Rectal smooth muscle tissue (tissue), 1 donor: Measurements from ENCODE around the gene UBA52.

Experiments used
- H3K27ac ChIP-seq: one replicate; pipeline ENCODE4 v1.7.0; 2013; ENCODE audit warnings: low read depth, low read length, inconsistent platforms
- H3K27me3 ChIP-seq: one replicate; pipeline ENCODE4 v1.7.0; 2013; ENCODE audit warnings: low read length; ENCODE audit not compliant: control insufficient read depth, insufficient read depth
- H3K36me3 ChIP-seq: one replicate; pipeline ENCODE4 v1.7.0; 2013; ENCODE audit warnings: low read length; ENCODE audit not compliant: control insufficient read depth, insufficient read depth
- H3K4me1 ChIP-seq: one replicate; pipeline ENCODE4 v1.7.0; 2013; ENCODE audit warnings: low read length; ENCODE audit not compliant: control insufficient read depth, insufficient read depth
- H3K4me3 ChIP-seq: one replicate; pipeline ENCODE4 v1.7.0; 2013; ENCODE audit warnings: low read length
- H3K9ac ChIP-seq: one replicate; pipeline ENCODE4 v1.7.0; 2013; ENCODE audit warnings: low read length

Gene UBA52

GRCh38 chr19:18562086-18562485, 9.6 kb upstream of the UBA52 start:
- Histone ChIP-seq H3K4me1 (peaks cover 4% of the 10 kb centered on the region), H3K9ac (no peak overlapping the region), H3K36me3 (peaks cover 12% of the 10 kb centered on the region), H3K4me3 (no peak overlapping the region), H3K27ac (no peak overlapping the region), H3K27me3 (no peaks in the 10 kb centered on the region)

DNA sequence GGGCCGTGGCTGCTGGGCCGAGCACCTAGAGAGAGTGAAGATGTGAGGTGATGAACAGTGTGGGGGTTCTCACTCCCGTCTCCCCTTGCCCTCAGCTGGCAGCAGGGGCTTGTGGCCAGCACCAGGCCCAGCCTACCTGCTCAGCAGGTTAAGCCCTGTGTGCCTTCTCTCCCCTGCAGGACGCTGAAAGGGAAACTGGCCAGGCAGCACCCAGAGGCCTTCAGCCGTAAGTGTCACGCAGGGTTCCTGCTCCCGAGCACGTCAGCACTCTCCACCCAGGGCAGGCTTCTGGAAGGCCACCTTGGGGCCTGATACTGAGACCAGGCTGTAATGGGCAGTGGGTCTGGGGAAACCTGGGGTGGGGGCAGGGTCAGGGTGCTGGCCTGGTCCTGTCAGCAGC, 4.7 kb upstream of the UBA52 start:
- Histone ChIP-seq H3K4me1 (no peaks in the 10 kb centered on the region), H3K4me3 (no peak overlapping the region), H3K27me3 (no peaks in the 10 kb centered on the region), H3K27ac (no peak overlapping the region), H3K9ac (no peak overlapping the region), H3K36me3 (peaks cover 24% of the 10 kb centered on the region)

- Histone ChIP-seq H3K27ac (no peak overlapping the region), H3K4me1 (peaks cover 10% of the 10 kb centered on the region), H3K4me3 (no peak overlapping the region), H3K36me3 (peaks cover 24% of the 10 kb centered on the region), H3K27me3 (no peaks in the 10 kb centered on the region), H3K9ac (no peak overlapping the region)
Measured at GRCh38 chr19:18568367-18568766, 3.3 kb upstream of the UBA52 start.

DNA sequence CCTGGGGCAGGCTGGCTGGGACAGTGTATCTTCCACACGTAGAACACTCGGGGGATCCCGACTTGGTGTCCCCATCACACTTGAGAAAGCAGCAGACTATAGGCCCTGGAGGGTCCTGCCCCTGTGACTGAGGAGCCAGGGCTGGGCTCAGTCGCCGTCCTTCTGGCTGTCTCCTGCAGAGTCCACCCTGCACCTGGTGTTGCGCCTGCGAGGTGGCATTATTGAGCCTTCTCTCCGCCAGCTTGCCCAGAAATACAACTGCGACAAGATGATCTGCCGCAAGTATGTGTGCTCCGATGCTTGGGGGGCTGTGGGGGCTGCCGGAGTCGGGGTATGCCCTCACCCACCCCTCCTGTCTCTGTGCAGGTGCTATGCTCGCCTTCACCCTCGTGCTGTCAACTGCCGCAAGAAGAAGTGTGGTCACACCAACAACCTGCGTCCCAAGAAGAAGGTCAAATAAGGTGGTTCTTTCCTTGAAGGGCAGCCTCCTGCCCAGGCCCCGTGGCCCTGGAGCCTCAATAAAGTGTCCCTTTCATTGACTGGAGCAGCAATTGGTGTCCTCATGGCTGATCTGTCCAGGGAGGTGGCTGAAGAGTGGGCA, 3.1 kb downstream of the UBA52 start:
- Histone ChIP-seq H3K36me3 (peaks cover 18% of the 10 kb centered on the region), H3K9ac (no peak overlapping the region), H3K27ac (no peak overlapping the region), H3K4me1 (peaks cover 10% of the 10 kb centered on the region), H3K27me3 (no peaks in the 10 kb centered on the region), H3K4me3 (no peak overlapping the region)

DNA sequence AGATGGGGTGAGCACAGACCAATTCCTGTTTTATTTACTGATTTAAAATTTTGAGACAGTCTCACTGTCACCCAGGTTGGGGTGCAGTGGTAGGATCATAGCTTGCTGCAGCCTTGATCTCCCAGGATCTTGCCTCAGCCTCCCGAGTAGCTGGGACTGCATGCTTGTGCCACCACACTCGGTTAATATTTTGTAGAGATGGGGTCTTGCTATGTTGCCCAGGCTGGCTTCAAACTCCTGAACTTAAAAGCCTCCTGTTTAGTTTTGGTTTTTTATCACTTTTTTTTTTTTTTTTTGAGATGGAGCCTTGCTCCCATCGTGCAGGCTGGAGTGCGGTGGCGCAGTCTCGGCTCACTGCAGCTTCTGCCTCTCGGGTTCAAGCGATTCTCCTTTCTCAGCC, 4.7 kb downstream of the UBA52 start:
- peaks cover 18% of the 10 kb centered on the region for H3K36me3 ChIP-seq
- no peaks in the 10 kb centered on the region for H3K27me3 ChIP-seq

DNA sequence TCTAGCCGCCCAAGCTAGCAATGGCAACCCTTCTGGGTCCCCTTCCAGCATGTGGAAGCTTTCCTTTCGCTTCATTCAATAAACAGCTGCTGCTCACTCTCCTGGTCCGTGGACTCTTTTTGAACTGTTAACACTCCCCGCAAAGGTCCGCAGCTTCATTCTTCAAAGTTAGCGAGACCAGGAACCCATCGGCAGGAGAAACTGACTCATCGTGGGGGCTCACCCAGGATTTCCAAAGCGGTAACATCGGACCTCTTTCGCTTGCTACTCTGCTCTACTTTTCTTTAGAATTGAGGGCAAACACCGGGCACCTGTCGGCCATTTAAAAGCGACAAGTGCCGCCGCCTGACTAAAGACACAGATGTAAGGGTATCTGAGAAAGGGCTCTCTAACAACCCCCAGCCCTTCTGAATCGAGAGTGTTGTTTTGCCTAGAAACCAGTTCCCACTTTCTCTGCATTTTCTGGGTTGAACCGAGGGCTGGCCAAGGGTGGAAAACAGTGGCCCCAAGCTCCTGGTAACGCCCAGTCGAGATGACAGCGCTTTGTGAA, 5.8 kb downstream of the UBA52 start:
- Histone ChIP-seq H3K4me1 (peaks cover 8% of the 10 kb centered on the region), H3K4me3 (no peak overlapping the region), H3K9ac (no peak overlapping the region), H3K36me3 (peaks cover 18% of the 10 kb centered on the region), H3K27ac (no peak overlapping the region), H3K27me3 (no peaks in the 10 kb centered on the region)

More for the DNA sequence above, 4.7 kb downstream of the UBA52 start:
- H3K4me3 ChIP-seq, result no peak overlapping the region
- no peak overlapping the region for H3K27ac ChIP-seq
- H3K4me1 ChIP-seq, result peaks cover 10% of the 10 kb centered on the region
- no peak overlapping the region for H3K9ac ChIP-seq

- Histone ChIP-seq H3K4me3 (no peak overlapping the region), H3K9ac (no peak overlapping the region), H3K27me3 (no peaks in the 10 kb centered on the region), H3K4me1 (no peaks in the 10 kb centered on the region), H3K27ac (no peak overlapping the region), H3K36me3 (peaks cover 9% of the 10 kb centered on the region)
Measured at GRCh38 chr19:18580311-18580710, 8.7 kb downstream of the UBA52 start.

GRCh38 chr19:18586306-18586705, 14.6 kb downstream of the UBA52 start:
- no peak overlapping the region for H3K27ac ChIP-seq
- H3K27me3 ChIP-seq, result no peaks in the 10 kb centered on the region
- peaks cover 8% of the 10 kb centered on the region for H3K4me1 ChIP-seq
- H3K36me3 ChIP-seq, result peaks cover 3% of the 10 kb centered on the region
- H3K9ac ChIP-seq, result no peak overlapping the region
- no peak overlapping the region for H3K4me3 ChIP-seq

- H3K36me3 ChIP-seq, result peaks cover 3% of the 10 kb centered on the region
- H3K9ac ChIP-seq, result no peak overlapping the region
- no peaks in the 10 kb centered on the region for H3K27me3 ChIP-seq
- peak overlapping the region; percentile 85 for H3K4me3 ChIP-seq
- H3K4me1 ChIP-seq, result peaks cover 8% of the 10 kb centered on the region
- H3K27ac ChIP-seq, result no peak overlapping the region
Measured at GRCh38 chr19:18587561-18587960, 15.9 kb downstream of the UBA52 start.

DNA sequence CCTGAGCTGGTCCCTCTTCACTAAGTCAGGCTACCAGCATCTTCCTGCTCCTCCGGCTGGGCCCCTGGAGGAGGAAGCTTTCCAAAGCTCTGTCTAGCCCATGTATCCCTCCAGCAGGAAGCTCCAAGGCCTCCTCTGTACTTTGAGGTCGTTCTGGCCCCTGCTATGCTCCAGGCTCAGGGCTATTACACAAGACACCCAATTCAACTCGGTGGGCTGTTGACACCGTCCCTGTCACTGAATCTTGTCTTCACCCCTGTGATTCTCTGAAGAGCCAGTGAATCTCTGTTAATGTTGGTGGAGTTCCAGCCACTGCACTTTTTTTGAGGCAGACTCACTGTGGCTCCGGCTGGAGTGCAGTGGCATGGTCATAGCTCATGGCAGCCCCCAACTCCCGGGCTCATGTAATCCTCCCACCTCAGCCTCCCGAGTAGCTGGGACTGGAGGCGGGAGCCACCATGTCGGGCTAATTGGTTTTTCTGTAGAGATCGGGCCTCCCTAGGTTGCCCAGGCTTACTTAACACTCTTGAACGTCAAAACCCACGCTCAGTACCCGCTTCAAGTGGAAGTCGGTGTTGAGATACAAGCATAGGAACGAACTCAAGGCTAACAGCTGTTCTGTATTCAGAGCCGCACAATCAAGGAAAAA, 16.4 kb downstream of the UBA52 start:
- Histone ChIP-seq H3K36me3 (peaks cover 3% of the 10 kb centered on the region), H3K27ac (peak overlapping the region; percentile 73), H3K27me3 (no peaks in the 10 kb centered on the region), H3K4me1 (peaks cover 8% of the 10 kb centered on the region), H3K9ac (no peak overlapping the region), H3K4me3 (peak overlapping the region; percentile 85)

GRCh38 chr19:18588611-18589379, 17.1 kb downstream of the UBA52 start, which contains the start of gene REX1BD:
Gene REX1BD (plus strand): TSS chr19:18588798. CDS start chr19:18588802, 4 bp downstream.
- Histone ChIP-seq H3K4me3 (peak within 1 kb of the TSS; percentile 85), H3K4me1 (peaks cover 8% of the 10 kb centered on the region), H3K27me3 (no peaks in the 10 kb centered on the region), H3K9ac (peak within 1 kb of the TSS; percentile 43), H3K27ac (peak within 1 kb of the TSS; percentile 73), H3K36me3 (peaks cover 3% of the 10 kb centered on the region)
